Smooth muscle cell (in vitro differentiated cells): ENCODE data around the gene THAP11. TPM values are rescaled to one million over a fixed set of nuclear protein-coding genes. Genes with fewer than 3 reads are reported as not detected.
A peak's percentile ranks its signal among the peaks of the same experiment; 100 is the strongest.
"Not testable (repeated sequence)": the region's sequence is repeated elsewhere in the genome, so short reads cannot be mapped to it uniquely, and the experiment has no call there.

Source experiments
- DNase-seq: peaks from one replicate; lab custom pipeline; 2025; ENCODE audit not compliant: unreplicated experiment; lab: John Stamatoyannopoulos, UW
- H2AFZ ChIP-seq: fragments of 200-600 bp; sonication (generic); 2 replicates; pipeline ENCODE4 v1.6.0; 2016; ENCODE audit warnings: antibody characterized with exemption, low read depth, mild to moderate bottlenecking
- H3F3A ChIP-seq: fragments of 200-600 bp; sonication (generic); 2 replicates; pipeline ENCODE4 v1.6.0; 2017; ENCODE audit warnings: antibody characterized with exemption, low read depth
- H3K27ac ChIP-seq: fragments of 200-600 bp; sonication (generic); 2 replicates; pipeline ENCODE4 v1.5.1; 2016; ENCODE audit warnings: low read depth, mild to moderate bottlenecking
- H3K27me3 ChIP-seq: fragments of 200-600 bp; sonication (generic); 2 replicates; pipeline ENCODE4 v1.6.1; 2016; ENCODE audit warnings: low read depth, mild to moderate bottlenecking
- H3K36me3 ChIP-seq: fragments of 200-600 bp; sonication (generic); 2 replicates; pipeline ENCODE4 v1.5.1; 2016; ENCODE audit warnings: low read depth
- H3K4me1 ChIP-seq: fragments of 200-600 bp; sonication (generic); 2 replicates; pipeline ENCODE4 v1.5.1; 2016; ENCODE audit warnings: low read depth
- H3K4me2 ChIP-seq: fragments of 200-600 bp; sonication (generic); 2 replicates; pipeline ENCODE4 v1.6.0; 2016; ENCODE audit warnings: mild to moderate bottlenecking
- H3K4me3 ChIP-seq: fragments of 200-600 bp; sonication (generic); 2 replicates; pipeline ENCODE4 v1.5.1; 2016; ENCODE audit warnings: mild to moderate bottlenecking
- H3K79me2 ChIP-seq: fragments of 200-600 bp; sonication (generic); 2 replicates; pipeline ENCODE4 v1.6.0; 2016; ENCODE audit warnings: low read depth, mild to moderate bottlenecking
- H3K9ac ChIP-seq: fragments of 200-600 bp; sonication (generic); 2 replicates; pipeline ENCODE4 v1.6.0; 2016; ENCODE audit warnings: low read depth
- H3K9me3 ChIP-seq: fragments of 200-600 bp; sonication (generic); replicated peaks from 2 replicates; pipeline ENCODE4 v1.5.1; 2016; ENCODE audit warnings: low read depth
- H4K20me1 ChIP-seq: fragments of 200-600 bp; sonication (generic); 2 replicates; pipeline ENCODE4 v1.6.0; 2016; ENCODE audit warnings: low read depth
- CTCF ChIP-seq: fragments of 200-600 bp; sonication (generic); IDR thresholded peaks from 2 replicates; pipeline ENCODE4 v1.5.1; 2017; ENCODE audit warnings: borderline replicate concordance, mild to moderate bottlenecking, antibody characterized with exemption; ENCODE audit not compliant: insufficient read depth, poor library complexity, severe bottlenecking
- WGBS: methylation state at CpG from one replicate; pipeline ENCODE4 v1.1.7; 2016; ENCODE audit warnings: low lambda C conversion rate; 5-methylcytosine and 5-hydroxymethylcytosine counted together
- polyA plus RNA-seq: library from polyadenylated mRNA; unstranded; fragments of >200 nt; fragmentation: Nextera tagmentation; extraction: Ambion mirVana; gene quantifications from 2 replicates; pipeline ENCODE4 v1.2.1, GENCODE V29; 2016
- total RNA-seq: library from RNA; depleted of rRNA; stranded (reverse); fragments of >200 nt; gene quantifications from 2 replicates; pipeline ENCODE4 v1.2.3, GENCODE V29; 2014

The THAP11 gene
- total and polyA plus RNA-seq, 2 experiments from 2014 or later = 23.0 to 38.3 TPM

DNA sequence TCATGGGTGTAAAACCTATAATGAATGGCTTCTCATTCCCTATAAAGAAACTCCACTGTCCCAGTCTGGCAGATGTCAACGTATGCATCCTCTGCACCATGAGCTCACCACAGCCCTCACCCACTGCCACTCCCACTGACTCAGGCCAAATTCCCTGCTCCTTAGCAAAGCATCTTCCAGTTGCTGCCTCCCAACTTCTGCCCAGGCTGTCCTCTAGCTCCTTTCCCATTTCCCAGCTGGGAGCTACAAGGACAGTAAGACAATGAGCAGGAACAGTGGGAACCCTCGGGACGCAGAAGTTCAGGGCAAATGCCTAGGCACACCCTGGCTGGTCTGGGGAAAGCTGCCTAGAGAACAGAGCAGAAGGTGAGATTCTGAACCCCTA, 9.1 kb upstream of the THAP11 start:
- no peaks in the 10 kb centered on the region for H3K4me1 ChIP-seq
- H3F3A ChIP-seq = no peaks in the 10 kb centered on the region
- H3K27me3 ChIP-seq = no peaks in the 10 kb centered on the region
- peak overlapping the region; percentile 91 for H3K27ac ChIP-seq
- H4K20me1 ChIP-seq = no peaks in the 10 kb centered on the region
- H2AFZ ChIP-seq = peak overlapping the region; percentile 90
- H3K4me3 ChIP-seq = peak overlapping the region; percentile 80
- H3K36me3 ChIP-seq = no peaks in the 10 kb centered on the region
- TF ChIP-seq CTCF = no peak
- peaks cover 5% of the 10 kb centered on the region for H3K79me2 ChIP-seq
- H3K9me3 ChIP-seq = no peaks in the 10 kb centered on the region
- peak overlapping the region; percentile 96 for H3K4me2 ChIP-seq
- WGBS = 12% methylated on average over 3 of the region's 3 CpGs
- DNase-seq = no peak
- H3K9ac ChIP-seq = peak overlapping the region; percentile 96

- H3K4me1 ChIP-seq = no peaks in the 10 kb centered on the region
- no peaks in the 10 kb centered on the region for H3K27me3 ChIP-seq
- peak overlapping the region; percentile 91 for H3K27ac ChIP-seq
- H3K4me2 ChIP-seq = peak overlapping the region; percentile 96
- H4K20me1 ChIP-seq = no peaks in the 10 kb centered on the region
- H3K9me3 ChIP-seq = no peaks in the 10 kb centered on the region
- H2AFZ ChIP-seq = peak overlapping the region; percentile 90
- H3K9ac ChIP-seq = peak overlapping the region; percentile 96
- H3K36me3 ChIP-seq = no peaks in the 10 kb centered on the region
- peak; percentile 70 for DNase-seq
- peaks cover 5% of the 10 kb centered on the region for H3K79me2 ChIP-seq
- H3K4me3 ChIP-seq = peak overlapping the region; percentile 80
- WGBS = 2% methylated on average over 49 of the region's 49 CpGs
- no peaks in the 10 kb centered on the region for H3F3A ChIP-seq
- no peak for TF ChIP-seq CTCF
Measured at GRCh38 chr16:67833415-67834241, 8.5 kb upstream of the THAP11 start.

DNA sequence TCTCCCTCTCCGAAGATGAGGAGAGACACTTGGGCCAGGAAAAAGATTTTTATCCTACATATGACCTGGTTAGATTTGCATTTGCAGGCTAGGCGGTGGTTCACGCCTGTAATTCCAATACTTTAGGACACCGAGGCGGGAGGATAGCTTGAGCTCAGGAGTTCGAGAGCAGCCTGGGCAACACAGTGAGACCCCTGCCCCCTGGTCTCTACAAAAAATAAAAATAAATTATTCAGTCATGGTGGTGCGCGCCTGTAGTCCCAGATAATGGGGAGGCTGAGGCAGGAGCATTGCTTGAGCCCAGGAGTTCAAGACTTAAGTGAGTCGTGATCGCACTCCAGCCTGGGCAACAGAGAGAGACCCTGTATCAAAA, 7.9 kb upstream of the THAP11 start:
- H3K27me3 ChIP-seq = no peaks in the 10 kb centered on the region
- H3K36me3 ChIP-seq = no peaks in the 10 kb centered on the region
- H3K27ac ChIP-seq = no peak overlapping the region
- H3K4me1 ChIP-seq = no peaks in the 10 kb centered on the region
- H3F3A ChIP-seq = no peaks in the 10 kb centered on the region
- peak overlapping the region; percentile 96 for H3K4me2 ChIP-seq
- WGBS = 87% methylated on average over 10 of the region's 10 CpGs
- TF ChIP-seq CTCF = no peak
- H3K9ac ChIP-seq = peak overlapping the region; percentile 96
- no peaks in the 10 kb centered on the region for H4K20me1 ChIP-seq
- DNase-seq = no peak
- peak overlapping the region; percentile 80 for H3K4me3 ChIP-seq
- peak overlapping the region; percentile 88 for H2AFZ ChIP-seq
- H3K79me2 ChIP-seq = peaks cover 5% of the 10 kb centered on the region
- H3K9me3 ChIP-seq = no peaks in the 10 kb centered on the region

DNA sequence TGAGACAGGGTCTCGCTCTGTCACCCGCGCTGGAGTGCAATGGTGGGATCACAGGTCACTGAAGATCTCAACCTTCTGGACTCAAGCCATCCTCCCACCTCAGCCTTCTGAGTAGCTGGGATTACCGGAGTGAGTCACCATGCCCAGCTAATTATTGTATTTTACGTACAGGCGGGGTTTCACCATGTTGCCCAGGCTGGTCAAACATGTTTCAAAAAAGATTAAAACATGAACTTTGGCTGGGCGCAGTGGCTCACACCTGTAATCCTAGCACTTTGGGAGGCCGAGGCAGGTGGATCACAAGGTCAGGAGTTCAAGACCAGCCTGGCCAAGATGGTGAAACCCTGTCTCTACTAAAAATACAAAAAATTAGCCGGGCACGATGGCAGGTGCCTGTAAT, 4.9 kb upstream of the THAP11 start:
- H3K27me3 ChIP-seq, H4K20me1 ChIP-seq, DNase-seq, H3K27ac ChIP-seq, H3F3A ChIP-seq, H3K4me3 ChIP-seq, H3K36me3 ChIP-seq, H2AFZ ChIP-seq, H3K79me2 ChIP-seq, H3K4me1 ChIP-seq, H3K4me2 ChIP-seq, H3K9ac ChIP-seq, H3K9me3 ChIP-seq: not testable (repeated sequence)
- WGBS = 80% methylated on average over 10 of the region's 10 CpGs
